Activated B cell treated with CpG ODN at 0.5 μM for 24 hours (primary cell): Measurements from ENCODE around the gene TJP2. TPM values are rescaled to one million over a fixed set of nuclear protein-coding genes. Genes with fewer than 3 reads are reported as not detected.
"Not testable (repeated sequence)": the region's sequence is repeated elsewhere in the genome, so short reads cannot be mapped to it uniquely, and the experiment has no call there.

Experiments
- ATAC-seq: fragments of 200-7000 bp; cut with Tn5 transposase; one replicate; pipeline ENCODE4 v1.10.0; 2021; ENCODE audit warnings: low read depth, mild to moderate bottlenecking, moderate library complexity
- CTCF ChIA-PET: fragments of 350-600 bp; sonication (Branson Sonifier 250); formaldehyde crosslinking; loops from one replicate; lab custom pipeline; 2021; ENCODE audit warnings: antibody characterized with exemption; lab: Charles Lee
- POLR2A ChIA-PET: fragments of 350-600 bp; sonication (Branson Sonifier 250); formaldehyde crosslinking; loops from one replicate; lab custom pipeline; 2021; ENCODE audit warnings: antibody characterized with exemption; lab: Charles Lee
- DNase-seq: peaks from one replicate; pipeline ENCODE4 v3.0.0; 2022
- H3K27ac Mint-ChIP-seq: one replicate; pipeline ENCODE4 v1.8.0; 2020; ENCODE audit warnings: mixed read lengths
- H3K27me3 Mint-ChIP-seq: one replicate; pipeline ENCODE4 v1.8.0; 2021; ENCODE audit warnings: mixed read lengths
- H3K36me3 Mint-ChIP-seq: one replicate; pipeline ENCODE4 v1.8.0; 2021; ENCODE audit warnings: low read depth, mixed read lengths
- H3K4me1 Mint-ChIP-seq: one replicate; pipeline ENCODE4 v1.8.0; 2021; ENCODE audit warnings: mixed read lengths
- H3K4me3 Mint-ChIP-seq: one replicate; pipeline ENCODE4 v1.8.0; 2020; ENCODE audit warnings: mild to moderate bottlenecking, mixed read lengths
- H3K9me3 Mint-ChIP-seq: one replicate; pipeline ENCODE4 v1.8.0; 2020; ENCODE audit warnings: mixed read lengths
- intact Hi-C: fragments of 100-400 bp; cut with micrococcal nuclease; formaldehyde crosslinking; loops from one replicate; pipeline ENCODE4 v1.15.1; 2024
- total RNA-seq: library from RNA; stranded (reverse); gene quantifications from 2 replicates; pipeline ENCODE4 v1.2.3, GENCODE V29; 2022
- TF ChIP-seq, protein P1 (sequence below): fragments of 200-600 bp; IDR thresholded peaks from one replicate; pipeline ENCODE4 v1.8.0; 2022; ENCODE audit warnings: antibody characterized with exemption, mild to moderate bottlenecking

TJP2 gene
- total RNA-seq, 1 donor from 2014 or later, result 4.7 TPM

DNA sequence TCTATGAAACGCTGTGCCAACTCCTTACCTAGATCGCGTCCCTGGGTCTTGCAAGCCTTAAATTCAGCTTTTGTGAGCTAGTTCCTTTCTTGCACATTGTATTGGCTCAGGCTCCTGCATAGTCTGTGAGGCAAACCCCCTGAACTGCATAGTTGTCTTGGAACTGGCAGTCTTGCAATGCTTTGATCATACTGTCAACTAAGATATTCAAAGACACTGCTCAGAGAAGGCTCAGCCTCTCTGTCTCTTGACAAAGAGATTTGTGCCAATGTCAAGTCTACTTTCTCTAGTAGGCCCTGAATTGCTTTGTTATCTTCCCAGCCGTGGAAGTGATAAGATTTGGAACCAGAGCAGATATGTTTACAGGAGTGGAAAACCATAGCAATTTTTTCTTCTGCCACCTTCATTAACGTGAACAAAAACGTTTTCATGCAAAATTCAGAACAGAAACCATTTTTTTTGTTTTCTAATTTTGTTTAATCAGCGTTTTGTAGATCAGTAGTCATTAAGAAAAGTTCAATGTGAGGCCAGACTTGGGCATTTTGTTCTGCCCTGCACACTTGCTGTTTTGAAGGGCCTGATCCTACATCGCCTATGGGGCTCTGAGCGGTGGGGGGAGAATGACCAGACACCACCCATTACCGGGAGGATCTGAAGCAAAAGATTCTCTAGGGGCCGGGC is 123.4 kb downstream of the TJP2 start:
- ATAC-seq (no peak), DNase-seq (no peak)
- Mint-ChIP-seq H3K9me3 (no peaks in the 10 kb centered on the region), H3K4me3 (no peak overlapping the region), H3K27ac (no peak overlapping the region), H3K27me3 (peaks cover 7% of the 10 kb centered on the region), H3K4me1 (no peaks in the 10 kb centered on the region), H3K36me3 (no peaks in the 10 kb centered on the region)
- ChIA-PET CTCF (no interaction called here), POLR2A (no interaction called here)
- intact Hi-C loops, result no loop called here
- TF ChIP-seq, protein P1, sequence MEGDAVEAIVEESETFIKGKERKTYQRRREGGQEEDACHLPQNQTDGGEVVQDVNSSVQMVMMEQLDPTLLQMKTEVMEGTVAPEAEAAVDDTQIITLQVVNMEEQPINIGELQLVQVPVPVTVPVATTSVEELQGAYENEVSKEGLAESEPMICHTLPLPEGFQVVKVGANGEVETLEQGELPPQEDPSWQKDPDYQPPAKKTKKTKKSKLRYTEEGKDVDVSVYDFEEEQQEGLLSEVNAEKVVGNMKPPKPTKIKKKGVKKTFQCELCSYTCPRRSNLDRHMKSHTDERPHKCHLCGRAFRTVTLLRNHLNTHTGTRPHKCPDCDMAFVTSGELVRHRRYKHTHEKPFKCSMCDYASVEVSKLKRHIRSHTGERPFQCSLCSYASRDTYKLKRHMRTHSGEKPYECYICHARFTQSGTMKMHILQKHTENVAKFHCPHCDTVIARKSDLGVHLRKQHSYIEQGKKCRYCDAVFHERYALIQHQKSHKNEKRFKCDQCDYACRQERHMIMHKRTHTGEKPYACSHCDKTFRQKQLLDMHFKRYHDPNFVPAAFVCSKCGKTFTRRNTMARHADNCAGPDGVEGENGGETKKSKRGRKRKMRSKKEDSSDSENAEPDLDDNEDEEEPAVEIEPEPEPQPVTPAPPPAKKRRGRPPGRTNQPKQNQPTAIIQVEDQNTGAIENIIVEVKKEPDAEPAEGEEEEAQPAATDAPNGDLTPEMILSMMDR, result no peak

DNA sequence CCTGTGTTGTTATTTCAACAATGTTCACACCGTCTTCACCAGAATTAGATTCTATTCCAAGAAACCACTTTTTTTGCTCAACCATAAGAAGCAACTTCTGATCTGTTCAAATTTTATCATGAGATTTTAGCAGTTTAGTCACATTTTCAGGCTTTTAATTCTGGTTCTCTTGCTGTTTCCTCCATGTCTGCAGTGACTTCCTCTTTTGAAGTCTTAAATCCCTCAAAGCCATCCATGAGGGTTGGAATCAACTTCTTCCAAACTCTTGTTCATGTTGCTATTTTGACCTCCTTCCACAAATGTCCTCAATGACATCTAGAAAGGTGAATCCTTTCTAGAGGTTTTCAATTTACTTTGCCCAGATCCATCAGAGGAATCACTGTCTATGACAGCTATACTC is 125.2 kb downstream of the TJP2 start:
- no peak overlapping the region for H3K4me3 Mint-ChIP-seq
- peaks cover 7% of the 10 kb centered on the region for H3K27me3 Mint-ChIP-seq
- DNase-seq, result no peak
- intact Hi-C loops, result no loop called here
- H3K27ac Mint-ChIP-seq, result no peak overlapping the region
- POLR2A ChIA-PET, result no interaction called here
- no peaks in the 10 kb centered on the region for H3K9me3 Mint-ChIP-seq
- CTCF ChIA-PET, result no interaction called here
- no peak for ATAC-seq
- TF ChIP-seq, protein P1, result no peak
- H3K36me3 Mint-ChIP-seq, result no peaks in the 10 kb centered on the region
- H3K4me1 Mint-ChIP-seq, result no peaks in the 10 kb centered on the region

DNA sequence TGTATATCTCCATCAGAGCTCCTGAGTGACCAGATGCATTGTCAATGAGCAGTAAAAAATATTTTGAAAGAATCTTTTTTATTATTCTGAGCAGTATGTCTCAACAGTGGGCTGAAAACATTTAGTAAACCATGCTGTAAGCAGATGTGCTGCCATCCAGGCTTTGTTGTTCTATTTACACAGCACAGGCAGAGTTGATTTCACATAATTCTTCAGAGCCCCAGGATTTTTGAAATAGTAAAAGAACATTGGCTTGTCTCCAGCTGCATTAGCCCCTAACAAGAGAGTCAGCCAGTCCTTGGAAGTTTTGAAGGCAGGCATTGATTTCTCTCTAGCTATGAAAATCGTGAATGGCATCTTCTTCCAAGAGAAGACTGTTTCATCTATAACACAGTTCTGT is 125.7 kb downstream of the TJP2 start:
- ChIA-PET CTCF (no interaction called here), POLR2A (no interaction called here)
- no peak overlapping the region for H3K4me3 Mint-ChIP-seq
- no peaks in the 10 kb centered on the region for H3K36me3 Mint-ChIP-seq
- peaks cover 5% of the 10 kb centered on the region for H3K27me3 Mint-ChIP-seq
- no peak for DNase-seq
- H3K9me3 Mint-ChIP-seq, result no peaks in the 10 kb centered on the region
- no peaks in the 10 kb centered on the region for H3K4me1 Mint-ChIP-seq
- H3K27ac Mint-ChIP-seq, result no peak overlapping the region
- no peak for ATAC-seq
- intact Hi-C loops, result no loop called here
- TF ChIP-seq, protein P1, result no peak

DNA sequence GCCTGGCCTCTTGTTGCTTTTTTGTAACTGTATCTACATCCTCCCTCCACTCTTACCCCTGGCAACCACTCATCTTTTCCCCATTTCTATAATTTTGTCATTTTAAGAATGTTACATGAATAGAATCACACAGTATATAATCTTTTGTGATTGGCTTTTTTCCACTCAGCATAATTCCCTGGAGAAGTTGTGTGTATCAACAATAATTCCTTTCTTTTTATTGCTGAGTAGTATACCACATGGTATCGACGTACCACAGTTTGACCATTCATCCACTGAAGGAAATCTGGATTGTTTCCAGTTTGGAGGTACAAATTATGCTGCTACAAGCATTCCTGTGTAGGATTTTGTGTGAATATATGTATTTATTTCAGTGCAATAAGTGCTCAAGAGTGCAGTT is 129.3 kb downstream of the TJP2 start:
- POLR2A ChIA-PET, result no interaction called here
- Mint-ChIP-seq H3K36me3 (no peaks in the 10 kb centered on the region), H3K27me3 (peaks cover 3% of the 10 kb centered on the region), H3K4me1 (no peaks in the 10 kb centered on the region), H3K4me3 (no peak overlapping the region), H3K27ac (no peak overlapping the region), H3K9me3 (no peaks in the 10 kb centered on the region)
- no peak for DNase-seq
- no peak for ATAC-seq
- intact Hi-C loops, result no loop called here
- CTCF ChIA-PET, result no interaction called here
- TF ChIP-seq, protein P1, result no peak

DNA sequence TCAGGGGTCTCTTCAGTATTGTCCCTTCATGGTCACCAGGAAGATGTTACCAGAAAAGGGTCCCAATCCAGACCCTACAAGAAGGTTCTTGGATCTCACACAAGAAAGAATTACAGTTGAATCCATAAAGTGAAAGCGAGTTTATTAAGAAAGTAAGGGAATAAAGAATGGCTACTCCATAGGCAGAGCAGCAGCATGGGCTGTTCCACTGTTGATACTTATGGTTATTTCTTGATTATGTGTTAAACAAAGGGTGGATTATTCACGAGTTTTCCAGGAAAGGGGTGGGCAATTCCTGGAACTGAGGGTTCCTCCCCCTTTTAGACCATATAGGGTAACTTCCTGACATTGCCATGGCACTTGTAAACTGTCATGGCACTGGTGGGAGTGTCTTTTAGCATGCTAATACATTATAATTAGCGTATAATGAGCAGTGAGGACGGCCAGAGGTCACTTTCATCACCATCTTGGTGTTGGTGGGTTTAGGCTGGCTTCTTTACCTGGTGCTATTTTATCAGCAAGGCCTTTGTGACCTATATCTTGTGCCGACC is 132.9 kb downstream of the TJP2 start:
- H3K36me3 Mint-ChIP-seq, DNase-seq, CTCF ChIA-PET, H3K27me3 Mint-ChIP-seq, H3K4me1 Mint-ChIP-seq, H3K9me3 Mint-ChIP-seq, H3K4me3 Mint-ChIP-seq, H3K27ac Mint-ChIP-seq, POLR2A ChIA-PET, intact Hi-C loops, ATAC-seq: not testable (repeated sequence)
